Amniotic stem cell (primary cell): ENCODE data around the gene PTPRK.

ENCODE experiments used
- DNase-seq: peaks from one replicate; lab custom pipeline; 2025; lab: John Stamatoyannopoulos, UW

PTPRK gene

GRCh38 chr6:128246472-128247260 lies 273.7 kb downstream of the PTPRK start:
- no peak for DNase-seq

GRCh38 chr6:128244751-128245405 lies 275.5 kb downstream of the PTPRK start:
- DNase-seq = no peak

GRCh38 chr6:128242765-128243403 lies 277.5 kb downstream of the PTPRK start:
- no peak for DNase-seq

GRCh38 chr6:128241216-128241615 lies 279.2 kb downstream of the PTPRK start:
- DNase-seq = no peak

- DNase-seq = no peak
These were observed 280.4 kb downstream of the PTPRK start for GRCh38 chr6:128240024-128240428.

GRCh38 chr6:128239146-128239545 lies 281.3 kb downstream of the PTPRK start:
- DNase-seq = no peak

GRCh38 chr6:128238225-128238624 lies 282.2 kb downstream of the PTPRK start:
- no peak for DNase-seq

GRCh38 chr6:128235556-128235955 lies 284.8 kb downstream of the PTPRK start:
- no peak for DNase-seq

GRCh38 chr6:128233531-128233930 lies 286.9 kb downstream of the PTPRK start:
- DNase-seq = no peak

GRCh38 chr6:128230267-128230989 lies 290.0 kb downstream of the PTPRK start:
- DNase-seq = no peak

- DNase-seq = no peak
These were observed 294.8 kb downstream of the PTPRK start for GRCh38 chr6:128225612-128226011.

- DNase-seq = no peak
These were observed 303.5 kb downstream of the PTPRK start for GRCh38 chr6:128216917-128217316.

- no peak for DNase-seq
These were observed 310.6 kb downstream of the PTPRK start for GRCh38 chr6:128209771-128210170.

- no peak for DNase-seq
These were observed 311.4 kb downstream of the PTPRK start for GRCh38 chr6:128208851-128209580.

GRCh38 chr6:128208078-128208477 lies 312.3 kb downstream of the PTPRK start:
- no peak for DNase-seq

GRCh38 chr6:128206610-128207426 lies 313.6 kb downstream of the PTPRK start:
- DNase-seq = no peak

- DNase-seq = no peak
These were observed 315.8 kb downstream of the PTPRK start for GRCh38 chr6:128204616-128205015.

- DNase-seq = no peak
These were observed 318.1 kb downstream of the PTPRK start for GRCh38 chr6:128202169-128202765.

GRCh38 chr6:128200789-128201188 lies 319.6 kb downstream of the PTPRK start:
- DNase-seq = no peak

GRCh38 chr6:128199461-128199860 lies 320.9 kb downstream of the PTPRK start:
- DNase-seq = no peak
